T-helper 17 cell (primary cell): Measurements from ENCODE around the gene GAB1. TPM values are rescaled to one million over a fixed set of nuclear protein-coding genes. Genes with fewer than 3 reads are reported as not detected.
A peak's percentile ranks its signal among the peaks of the same experiment; 100 is the strongest.

Experiments
- ATAC-seq: fragments of 150-1000 bp; cut with Tn5 transposase; 2 replicates; pipeline ENCODE4 v1.10.0; 2021; ENCODE audit warnings: mild to moderate bottlenecking, moderate library complexity
- DNase-seq, 3 donors: peaks; one replicate each; pipeline versions ENCODE4 v3.0.0 to v3.0.0-alpha.2; 2020 to 2021
- H3K9me3 ChIP-seq: one replicate; pipeline ENCODE4 v1.7.0; 2013; ENCODE audit warnings: low read length, mild to moderate bottlenecking; ENCODE audit not compliant: control insufficient read depth, poor library complexity, severe bottlenecking
- H3K27ac Mint-ChIP-seq: one replicate; pipeline ENCODE4 v1.8.0; 2022; ENCODE audit warnings: mild to moderate bottlenecking, moderate library complexity, mixed read lengths
- H3K27me3 Mint-ChIP-seq: one replicate; pipeline ENCODE4 v1.8.0; 2022; ENCODE audit warnings: mixed read lengths
- H3K36me3 Mint-ChIP-seq: one replicate; pipeline ENCODE4 v1.8.0; 2022; ENCODE audit warnings: low read depth, mixed read lengths
- H3K4me1 Mint-ChIP-seq: one replicate; pipeline ENCODE4 v1.8.0; 2022; ENCODE audit warnings: mild to moderate bottlenecking, mixed read lengths
- H3K4me3 Mint-ChIP-seq: one replicate; pipeline ENCODE4 v1.8.0; 2022; ENCODE audit warnings: mild to moderate bottlenecking, moderate library complexity, mixed read lengths
- total RNA-seq, 4 donors: library from RNA in 2 of 4; stranded (reverse) in 2 of 4; gene quantifications; one replicate each; pipeline ENCODE4 v1.2.3 and lab custom pipeline; 2022 to 2026

Gene GAB1
- total RNA-seq, 2 donors from 2014 or later, result 2.0 to 3.5 TPM

DNA sequence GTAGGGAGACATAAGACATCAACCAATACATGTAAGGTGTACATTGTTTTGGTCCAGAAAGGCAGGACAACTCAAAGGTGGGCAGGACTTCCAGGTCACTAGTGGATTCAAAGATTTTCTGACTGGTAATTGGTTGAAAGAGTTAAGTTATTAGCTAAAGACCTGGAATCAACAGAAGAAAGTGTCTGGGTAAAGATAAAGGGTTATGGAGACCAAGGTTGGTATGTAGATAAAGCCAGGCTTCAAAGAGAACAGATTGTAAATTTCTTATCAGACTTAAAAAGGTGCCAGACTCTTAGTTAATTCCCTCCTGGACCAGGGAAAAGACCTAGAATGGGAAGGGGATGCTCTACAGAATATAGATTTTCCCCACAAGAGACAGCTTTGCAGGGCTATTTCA, 28.3 kb upstream of the GAB1 start:
- ATAC-seq, result no peak
- Mint-ChIP-seq H3K4me3 (no peak overlapping the region), H3K36me3 (peaks cover 2% of the 10 kb centered on the region), H3K27ac (no peak overlapping the region), H3K27me3 (peaks cover 17% of the 10 kb centered on the region), H3K4me1 (no peaks in the 10 kb centered on the region)
- no peaks in the 10 kb centered on the region for H3K9me3 ChIP-seq
- no peak for DNase-seq

DNA sequence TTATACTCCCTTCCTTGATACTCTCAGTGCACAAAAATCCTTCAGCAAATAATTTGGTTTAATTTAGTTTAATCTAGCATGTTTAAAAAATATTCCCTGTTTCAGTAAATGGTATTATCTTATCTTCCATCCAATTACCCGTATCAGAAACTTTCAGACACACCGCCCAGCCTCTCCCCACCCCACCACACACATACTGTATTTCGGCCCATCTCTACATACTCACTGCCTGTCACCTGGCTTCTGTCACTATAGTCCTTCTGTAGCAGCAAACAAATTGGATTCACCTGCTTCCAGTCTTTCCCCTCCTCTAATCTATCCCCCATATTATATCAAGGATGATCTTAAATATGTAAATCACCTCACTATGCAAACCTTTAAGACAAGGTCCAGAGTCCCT, 24.8 kb upstream of the GAB1 start:
- Mint-ChIP-seq H3K36me3 (peaks cover 2% of the 10 kb centered on the region), H3K27ac (no peak overlapping the region), H3K4me1 (no peaks in the 10 kb centered on the region), H3K4me3 (no peak overlapping the region), H3K27me3 (peaks cover 33% of the 10 kb centered on the region)
- no peak for ATAC-seq
- H3K9me3 ChIP-seq, result no peaks in the 10 kb centered on the region
- DNase-seq, result no peak

DNA sequence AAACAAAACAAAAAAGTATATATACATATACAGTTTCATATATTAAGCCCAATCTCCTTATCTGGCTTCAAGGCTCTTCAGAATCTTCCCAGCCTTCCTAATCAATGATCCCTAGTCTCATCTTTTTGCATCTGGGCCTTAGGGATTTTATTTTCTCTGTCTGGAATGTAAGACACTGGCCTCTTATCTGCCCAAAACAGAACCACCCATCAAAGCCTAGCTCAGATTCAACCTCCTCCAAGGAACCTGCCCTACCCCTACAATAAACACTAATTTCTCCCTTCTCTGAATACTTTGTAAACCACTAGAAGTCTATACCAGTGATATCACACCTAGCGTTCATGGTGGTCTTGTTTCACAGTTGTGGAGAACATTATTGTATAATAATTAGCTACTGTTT, 23.2 kb upstream of the GAB1 start:
- ATAC-seq (no peak), DNase-seq (no peak)
- no peak overlapping the region for H3K27ac Mint-ChIP-seq
- peaks cover 33% of the 10 kb centered on the region for H3K27me3 Mint-ChIP-seq
- peaks cover 2% of the 10 kb centered on the region for H3K36me3 Mint-ChIP-seq
- H3K4me1 Mint-ChIP-seq, result no peaks in the 10 kb centered on the region
- no peaks in the 10 kb centered on the region for H3K9me3 ChIP-seq
- H3K4me3 Mint-ChIP-seq, result no peak overlapping the region

DNA sequence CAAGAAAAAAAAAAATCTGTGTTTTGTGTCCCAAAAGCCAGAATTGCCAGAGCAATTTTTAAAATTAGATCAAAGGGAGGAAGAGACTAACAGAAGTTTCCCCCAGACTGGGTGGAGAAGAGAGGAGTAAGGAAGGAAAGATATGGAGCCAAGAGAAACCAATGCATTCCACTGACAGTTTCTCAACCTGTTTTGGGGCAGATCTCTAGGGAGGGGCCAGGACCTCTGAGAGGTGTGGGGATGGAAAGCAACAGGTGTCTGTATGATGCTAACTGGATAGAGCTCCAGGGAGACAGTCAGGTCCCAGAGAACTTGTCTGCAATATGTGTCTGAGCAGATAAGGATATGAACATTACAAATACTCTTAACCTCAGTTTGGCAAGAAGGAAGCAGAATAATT, 22.7 kb upstream of the GAB1 start:
- ATAC-seq (no peak), DNase-seq (no peak)
- no peak overlapping the region for H3K27ac Mint-ChIP-seq
- peaks cover 2% of the 10 kb centered on the region for H3K36me3 Mint-ChIP-seq
- peaks cover 33% of the 10 kb centered on the region for H3K27me3 Mint-ChIP-seq
- no peaks in the 10 kb centered on the region for H3K9me3 ChIP-seq
- H3K4me1 Mint-ChIP-seq, result no peaks in the 10 kb centered on the region
- H3K4me3 Mint-ChIP-seq, result no peak overlapping the region

DNA sequence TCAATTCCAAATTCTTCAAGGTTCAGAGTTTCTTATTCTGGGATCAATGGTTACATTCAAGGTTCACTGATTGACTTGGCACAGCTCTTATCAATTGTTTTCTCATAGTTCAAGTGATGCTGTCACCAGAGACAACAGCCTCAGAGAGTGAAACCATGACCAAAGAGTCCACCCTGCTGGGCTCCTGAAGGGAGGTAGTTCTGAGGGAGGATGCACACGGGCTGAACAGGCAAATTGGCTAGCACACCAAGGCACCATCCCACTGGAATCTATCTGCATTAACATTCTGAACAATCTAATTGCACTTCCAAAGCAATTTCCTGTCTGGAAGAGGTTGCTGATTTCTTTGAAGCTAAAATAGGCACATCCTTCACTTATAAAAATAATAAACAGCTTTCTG, 16.6 kb upstream of the GAB1 start:
- DNase-seq (no peak), ATAC-seq (no peak)
- no peaks in the 10 kb centered on the region for H3K4me1 Mint-ChIP-seq
- H3K4me3 Mint-ChIP-seq, result no peak overlapping the region
- H3K36me3 Mint-ChIP-seq, result no peaks in the 10 kb centered on the region
- H3K27me3 Mint-ChIP-seq, result peaks cover 18% of the 10 kb centered on the region
- H3K9me3 ChIP-seq, result no peaks in the 10 kb centered on the region
- no peak overlapping the region for H3K27ac Mint-ChIP-seq

DNA sequence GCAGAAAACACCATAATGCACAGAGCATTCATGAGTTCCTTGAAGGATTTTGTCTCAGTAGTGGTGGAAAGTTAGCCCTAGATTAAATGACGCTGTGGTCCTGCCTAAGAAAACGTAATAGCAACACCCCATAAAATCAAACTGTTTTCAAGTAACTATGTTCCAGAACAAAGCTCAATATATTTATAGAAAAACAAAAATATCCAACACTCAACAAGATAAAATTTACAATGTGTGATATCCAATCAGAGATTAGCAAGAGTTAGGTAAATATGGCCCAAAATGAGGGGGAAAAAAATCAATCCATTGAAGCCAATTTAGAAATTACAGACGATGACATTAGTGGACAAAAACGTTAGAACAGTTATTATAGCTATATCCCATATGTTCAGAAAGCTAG, 9.9 kb upstream of the GAB1 start:
- H3K4me3 Mint-ChIP-seq, result no peak overlapping the region
- no peaks in the 10 kb centered on the region for H3K36me3 Mint-ChIP-seq

DNA sequence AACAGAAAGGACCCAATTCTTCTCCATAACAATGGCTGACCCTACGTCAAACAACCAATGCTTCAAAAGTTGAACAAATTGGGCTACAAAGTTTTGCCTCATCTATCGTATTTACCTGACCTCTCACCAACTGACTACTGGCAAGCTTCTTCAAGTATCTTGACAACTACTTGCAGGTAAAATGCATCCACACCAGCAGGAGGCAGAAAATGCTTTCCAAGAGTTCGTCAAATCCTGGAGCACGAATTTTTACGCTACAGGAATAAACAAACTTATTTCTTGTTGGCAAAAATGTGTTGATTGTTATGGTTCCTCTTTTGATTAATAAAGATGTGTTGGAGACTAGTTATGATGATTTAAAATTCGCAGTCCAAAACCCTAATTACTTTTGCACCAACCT, 6.7 kb upstream of the GAB1 start:
- Mint-ChIP-seq H3K27me3 (peaks cover 21% of the 10 kb centered on the region), H3K36me3 (peaks cover 6% of the 10 kb centered on the region), H3K4me1 (no peaks in the 10 kb centered on the region), H3K27ac (no peak overlapping the region), H3K4me3 (no peak overlapping the region)
- no peak for DNase-seq
- H3K9me3 ChIP-seq, result no peaks in the 10 kb centered on the region
- no peak for ATAC-seq

More for the DNA sequence above, 9.9 kb upstream of the GAB1 start:
- Mint-ChIP-seq H3K4me1 (no peaks in the 10 kb centered on the region), H3K27me3 (peaks cover 11% of the 10 kb centered on the region), H3K27ac (no peak overlapping the region)
- no peak for DNase-seq
- no peaks in the 10 kb centered on the region for H3K9me3 ChIP-seq
- ATAC-seq, result no peak

DNA sequence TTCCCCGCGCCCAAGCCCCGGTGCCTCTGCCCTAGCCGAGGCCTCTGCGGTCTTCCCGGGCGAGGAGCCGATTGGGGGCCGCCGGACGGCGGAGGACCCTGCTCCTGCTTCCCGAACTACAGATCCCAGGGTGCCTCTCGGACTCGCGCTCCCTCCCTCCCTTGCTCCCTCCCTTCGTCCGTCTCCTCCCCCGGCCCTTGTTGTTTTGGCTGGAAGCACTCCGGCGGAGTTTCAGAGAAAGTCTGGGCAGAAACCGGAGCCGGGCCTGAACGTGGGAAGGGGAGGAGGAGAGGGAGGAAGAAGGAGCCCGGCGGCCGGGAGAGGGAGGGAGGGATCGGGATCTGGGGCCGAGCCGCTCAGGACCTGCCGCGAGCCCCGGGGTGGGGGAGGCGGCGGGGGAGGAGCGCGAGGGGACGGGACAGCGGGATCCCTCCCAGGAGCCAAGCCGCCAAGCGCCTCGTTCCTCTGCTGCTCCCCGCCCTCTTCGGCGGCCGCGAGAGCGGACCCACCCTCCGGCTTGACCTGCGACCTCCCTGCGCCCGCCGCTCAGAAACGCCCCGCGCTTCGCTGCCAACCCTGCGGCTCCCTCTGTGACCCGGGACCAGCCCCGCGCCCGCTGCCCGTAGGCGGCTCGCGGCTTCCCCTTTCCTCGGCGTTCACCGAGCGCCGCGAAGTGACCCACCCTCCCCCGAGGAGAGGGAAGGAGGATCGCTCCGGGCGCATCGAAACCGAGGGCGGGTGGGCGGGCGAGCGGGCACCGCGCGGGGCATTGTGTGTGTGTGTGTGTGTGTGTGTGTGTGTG, 496 bp upstream of the GAB1 start:
- Mint-ChIP-seq H3K27ac (no peak overlapping the region), H3K36me3 (peaks cover 8% of the 10 kb centered on the region), H3K4me3 (peak overlapping the region; percentile 91), H3K27me3 (peaks cover 45% of the 10 kb centered on the region), H3K4me1 (peaks cover 4% of the 10 kb centered on the region)
- H3K9me3 ChIP-seq, result no peaks in the 10 kb centered on the region
- ATAC-seq (peak; percentile 39), DNase-seq (no peak)

DNA sequence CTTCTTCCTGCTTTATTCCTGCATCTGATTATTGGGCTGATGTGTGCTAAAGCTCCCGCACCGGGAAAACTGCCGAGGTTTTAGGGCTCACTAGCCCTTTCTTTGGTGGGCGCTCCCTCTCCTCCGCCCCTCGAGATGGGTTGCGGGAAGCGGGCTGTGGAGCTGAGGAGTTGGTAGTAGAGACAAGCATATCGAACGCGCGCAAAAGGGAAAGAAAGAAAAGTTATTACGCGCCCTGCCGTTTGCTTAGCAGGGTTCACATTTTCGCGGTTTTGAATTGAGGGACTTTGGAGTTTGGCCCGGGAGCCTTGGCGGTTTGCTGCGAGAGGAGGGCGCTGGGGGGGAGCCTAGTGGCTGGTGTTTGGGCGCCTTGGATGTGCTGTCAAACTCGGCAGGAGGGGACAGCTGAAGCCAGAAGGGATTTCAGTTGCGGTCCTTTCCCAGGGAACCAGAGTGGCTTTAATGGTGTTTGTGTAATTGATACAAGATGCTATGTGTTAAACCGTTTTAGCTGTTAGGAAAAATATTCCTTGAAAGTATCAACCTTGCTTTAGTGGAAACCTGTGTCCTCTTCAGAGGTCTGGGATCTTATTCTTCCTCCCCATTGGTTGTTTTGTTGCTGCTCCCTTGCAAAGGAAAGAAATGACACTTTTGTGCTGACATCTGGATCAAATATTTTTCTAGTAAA, 1.1 kb downstream of the GAB1 start:
- Mint-ChIP-seq H3K36me3 (peaks cover 8% of the 10 kb centered on the region), H3K27me3 (peaks cover 52% of the 10 kb centered on the region), H3K27ac (no peak overlapping the region), H3K4me3 (peak overlapping the region; percentile 91), H3K4me1 (peaks cover 4% of the 10 kb centered on the region)
- DNase-seq (no peak), ATAC-seq (no peak)
- no peaks in the 10 kb centered on the region for H3K9me3 ChIP-seq

DNA sequence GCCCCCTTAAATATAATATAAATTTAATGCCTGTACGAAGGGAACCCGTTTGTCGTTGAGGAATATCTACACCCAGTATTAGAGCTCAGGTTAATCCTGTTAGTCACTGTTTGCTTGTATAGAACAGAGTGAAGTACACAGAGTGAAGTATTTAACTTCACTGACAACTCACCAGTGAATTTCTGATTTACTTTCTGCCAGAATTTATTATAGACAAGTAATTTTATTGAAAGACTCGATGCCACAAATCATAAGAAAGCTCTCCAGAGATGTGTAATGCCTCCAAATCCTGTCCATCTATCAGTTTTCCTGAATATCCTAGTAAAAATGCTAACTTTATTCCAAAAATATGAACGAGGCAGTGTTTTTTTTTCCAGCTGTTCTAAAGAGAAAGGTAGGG, 1.6 kb downstream of the GAB1 start:
- Mint-ChIP-seq H3K4me1 (peaks cover 4% of the 10 kb centered on the region), H3K27me3 (peaks cover 54% of the 10 kb centered on the region), H3K4me3 (no peak overlapping the region), H3K36me3 (peaks cover 8% of the 10 kb centered on the region), H3K27ac (no peak overlapping the region)
- no peak for ATAC-seq
- no peak for DNase-seq
- H3K9me3 ChIP-seq, result no peaks in the 10 kb centered on the region

DNA sequence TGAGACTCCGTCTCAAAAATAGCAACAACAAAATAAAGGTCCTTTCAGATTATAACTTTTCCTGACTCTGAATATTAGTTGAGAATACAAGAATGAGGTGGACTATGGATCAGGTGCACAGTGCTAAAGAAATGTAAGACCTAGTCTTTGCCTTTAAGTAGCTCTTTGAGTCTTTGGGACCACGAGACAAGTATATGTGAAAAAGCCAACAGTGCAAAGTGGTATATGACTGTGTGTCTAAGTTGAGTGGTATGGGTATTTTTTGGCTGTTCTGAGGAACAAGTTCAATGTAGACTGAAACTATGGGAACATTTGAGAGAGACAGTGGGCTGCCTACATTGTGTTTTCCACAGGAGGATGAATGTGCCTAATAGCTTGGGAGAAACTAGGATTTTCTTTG, 2.8 kb downstream of the GAB1 start:
- Mint-ChIP-seq H3K27me3 (peaks cover 61% of the 10 kb centered on the region), H3K27ac (no peak overlapping the region), H3K4me3 (no peak overlapping the region), H3K4me1 (peaks cover 4% of the 10 kb centered on the region), H3K36me3 (peaks cover 6% of the 10 kb centered on the region)
- no peaks in the 10 kb centered on the region for H3K9me3 ChIP-seq
- DNase-seq (no peak), ATAC-seq (no peak)

DNA sequence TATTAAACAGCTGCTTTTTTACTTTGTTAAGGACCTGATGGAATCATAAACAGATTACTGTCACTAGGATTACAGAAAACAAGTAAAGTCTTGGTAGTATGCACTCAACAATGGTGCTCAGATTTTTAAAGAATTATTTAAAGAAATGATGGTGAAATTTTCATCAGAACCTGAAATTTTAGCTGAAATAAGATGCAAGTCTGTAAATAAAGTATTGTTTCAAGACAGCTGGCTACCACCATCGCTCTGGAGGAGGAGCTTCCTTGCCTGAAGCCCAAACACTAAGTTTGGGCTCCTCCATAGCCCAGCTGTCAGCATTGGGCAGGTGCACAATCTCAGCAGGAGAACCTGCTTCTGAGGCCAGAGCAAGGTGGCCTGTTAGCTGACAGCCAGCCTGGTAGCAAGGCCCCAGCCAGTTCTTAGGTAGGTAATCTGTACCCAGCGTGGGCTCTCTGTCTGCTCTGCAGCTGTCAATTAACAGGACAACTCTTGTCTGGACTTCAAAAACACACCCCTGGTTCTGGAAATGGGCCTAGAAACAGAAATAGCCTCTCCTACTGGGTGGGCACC, 4.6 kb downstream of the GAB1 start:
- no peaks in the 10 kb centered on the region for H3K9me3 ChIP-seq

DNA sequence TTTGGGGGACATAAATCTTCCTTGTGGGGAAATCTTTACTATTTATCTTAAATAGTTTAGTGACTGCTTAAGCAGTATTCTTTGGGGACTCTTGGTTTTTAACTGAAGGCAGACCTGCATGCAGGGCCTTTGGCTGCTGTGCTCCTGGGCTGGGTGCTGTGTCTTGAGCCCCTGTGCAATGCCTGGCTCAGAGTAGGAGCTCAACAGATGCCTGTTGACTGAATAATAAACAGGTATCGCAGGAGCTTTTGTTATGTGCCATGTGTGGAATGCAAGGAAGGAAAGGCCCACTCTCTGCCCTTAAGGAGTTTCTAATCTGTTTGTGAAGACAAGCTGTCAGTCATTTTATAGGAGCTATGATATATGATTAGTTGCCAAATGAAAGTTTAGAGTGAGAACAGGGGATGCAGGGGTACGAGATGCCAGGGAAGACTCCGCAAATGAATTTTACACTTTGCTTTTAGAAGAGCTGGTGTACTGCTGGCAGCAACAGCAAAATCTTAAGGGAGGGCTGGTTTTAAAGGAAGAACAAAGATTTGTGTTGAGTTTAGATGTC, 6.7 kb downstream of the GAB1 start:
- no peak overlapping the region for H3K27ac Mint-ChIP-seq
- H3K9me3 ChIP-seq, result no peaks in the 10 kb centered on the region
- no peak for DNase-seq
- H3K4me3 Mint-ChIP-seq, result no peak overlapping the region
- no peaks in the 10 kb centered on the region for H3K36me3 Mint-ChIP-seq
- H3K4me1 Mint-ChIP-seq, result no peaks in the 10 kb centered on the region
- H3K27me3 Mint-ChIP-seq, result peaks cover 48% of the 10 kb centered on the region
- no peak for ATAC-seq

More for the DNA sequence above, 4.6 kb downstream of the GAB1 start:
- Mint-ChIP-seq H3K4me3 (no peak overlapping the region), H3K4me1 (peaks cover 4% of the 10 kb centered on the region), H3K36me3 (peaks cover 2% of the 10 kb centered on the region), H3K27me3 (peaks cover 55% of the 10 kb centered on the region), H3K27ac (no peak overlapping the region)
- DNase-seq, result no peak
- ATAC-seq, result no peak
